ENCODE measurements around the gene ASZ1.

DNA sequence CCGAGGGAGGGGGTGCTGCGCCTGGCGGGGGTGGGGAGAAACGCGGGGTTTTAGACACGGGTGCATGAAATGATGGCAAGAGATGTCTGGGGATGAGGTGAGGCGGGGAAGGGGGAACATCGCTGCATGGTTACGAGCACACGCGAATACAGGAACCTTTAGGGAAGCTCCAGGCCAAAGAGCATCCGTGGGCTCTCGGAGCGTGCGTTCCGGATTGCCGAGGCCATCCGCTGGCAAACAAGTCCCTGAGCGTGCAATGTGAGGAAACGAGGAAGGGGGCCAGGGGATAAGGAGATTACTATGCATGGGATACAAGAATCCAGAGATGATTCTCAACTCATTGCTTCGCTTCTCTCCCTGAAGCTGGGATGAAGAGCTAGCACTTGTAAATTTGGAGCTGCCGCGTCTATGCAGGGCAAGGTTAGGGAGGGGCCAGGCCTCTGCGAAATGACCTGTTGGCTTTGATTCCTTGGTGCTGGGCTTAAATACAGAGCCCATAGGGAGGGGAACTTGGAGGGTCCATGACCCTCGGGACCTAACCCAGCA lies 103.9 kb downstream of the ASZ1 start:
- TF ChIP-seq CTCF (IDR thresholded peaks at IDR 0.05) = no peak
- no peak for TF ChIP-seq EZH2 (IDR thresholded peaks at IDR 0.05; ENCODE audit: borderline replicate concordance, insufficient read depth, low read depth, low read length, poor library complexity, severe bottlenecking)

Measured in B cell (primary cell).